Hepatocyte (in vitro differentiated cells): Measurements from ENCODE around the gene SERPINA7. TPM values are rescaled to one million over a fixed set of nuclear protein-coding genes. Genes with fewer than 3 reads are reported as not detected.

Experiments used
- polyA plus RNA-seq: library from polyadenylated mRNA; unstranded; fragments of >200 nt; fragmentation: Nextera tagmentation; extraction: Ambion mirVana; gene quantifications from 2 replicates; pipeline ENCODE4 v1.2.1, GENCODE V29; 2016
- total RNA-seq: library from RNA; depleted of rRNA; stranded (reverse); fragments of >200 nt; gene quantifications from 2 replicates; pipeline ENCODE4 v1.2.3, GENCODE V29; 2014

The SERPINA7 gene
- total and polyA plus RNA-seq, 2 experiments from 2014 or later, result 43.1 to 47.5 TPM

Other genes starting within 250 kb of the SERPINA7 start
- 9.1 and 12.0 TPM in 2 replicates for gene NRK, start 216.2 kb downstream of the SERPINA7 start, total RNA-seq
- gene NRK, start 216.2 kb downstream of the SERPINA7 start, polyA plus RNA-seq, result 2.2 and 4.6 TPM in 2 replicates
- 32.2 and 34.9 TPM in 2 replicates for gene PWWP3B, start 129.6 kb upstream of the SERPINA7 start, total RNA-seq
- gene PWWP3B, start 129.6 kb upstream of the SERPINA7 start, polyA plus RNA-seq, result 14.3 and 15.3 TPM in 2 replicates